HL-60 (cell line): ENCODE measurements around the gene CHCHD10.

ENCODE experiments used
- DNase-seq, 2 experiments: peaks; one replicate each; pipeline ENCODE4 v3.0.0-alpha.2; 2010 to 2020; ENCODE audit warnings: low read depth in 1 of 2, low spot score in 1 of 2
- H3K27ac ChIP-seq: fragments of 250-450 bp; sonication (Bioruptor Pico); replicated peaks from 2 replicates; pipeline ENCODE4 v1.5.1; 2020; ENCODE audit warnings: mild to moderate bottlenecking, moderate library complexity
- H3K27me3 ChIP-seq: fragments of 250-450 bp; sonication (Bioruptor Pico); 2 replicates; pipeline ENCODE4 v1.5.1; 2021; ENCODE audit warnings: mild to moderate bottlenecking, moderate library complexity; ENCODE audit not compliant: insufficient read depth, poor library complexity, severe bottlenecking
- H3K4me3 ChIP-seq: replicated peaks from 2 replicates; pipeline ENCODE4 v1.5.1; 2011; ENCODE audit warnings: mild to moderate bottlenecking, control low read depth, low read length; ENCODE audit not compliant: insufficient read depth
- GABPA ChIP-seq: IDR thresholded peaks from 2 replicates; pipeline ENCODE4 v1.6.1; 2012; ENCODE audit warnings: low read depth
- POLR2AphosphoS5 ChIP-seq: IDR thresholded peaks from 2 replicates; pipeline ENCODE4 v1.6.1; 2012; ENCODE audit warnings: low read depth
- SPI1 ChIP-seq: IDR thresholded peaks from 2 replicates; pipeline ENCODE4 v1.6.1; 2012; ENCODE audit warnings: low read depth, mild to moderate bottlenecking, borderline replicate concordance
- TF ChIP-seq, protein P1 (sequence below): IDR thresholded peaks from one replicate; pipeline ENCODE4 v1.5.1; 2011; ENCODE audit warnings: low read length, control low read depth, inconsistent platforms; ENCODE audit not compliant: insufficient read depth
- TF ChIP-seq, protein P2 (sequence below): IDR thresholded peaks from 2 replicates; pipeline ENCODE4 v1.6.1; 2012; ENCODE audit warnings: low read depth; ENCODE audit not compliant: insufficient replicate concordance

CHCHD10 gene

DNA sequence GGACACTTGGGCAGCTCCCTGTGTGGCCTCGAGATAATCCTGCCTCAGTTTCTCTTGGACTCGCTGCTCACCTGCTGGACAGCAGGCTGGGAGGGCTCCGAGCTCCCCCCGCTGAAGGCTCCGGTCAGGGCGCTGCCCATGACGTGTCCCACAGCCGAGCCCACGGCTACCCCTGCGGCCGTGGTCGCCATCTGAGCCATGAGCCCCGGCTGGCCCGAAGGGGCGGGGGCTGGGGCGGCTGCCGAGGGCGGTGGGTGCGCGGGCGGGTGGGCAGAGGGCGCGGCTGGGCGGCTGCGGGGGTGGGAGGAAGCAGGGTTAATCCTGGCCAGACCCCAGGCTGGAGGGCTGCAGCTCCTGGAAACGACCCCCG is 484 bp downstream of the CHCHD10 start:
- Histone ChIP-seq H3K4me3 (peak overlapping the region; percentile 80), H3K27me3 (peaks cover 4% of the 10 kb centered on the region), H3K27ac (peak overlapping the region; percentile 90)
- TF ChIP-seq, protein P1, sequence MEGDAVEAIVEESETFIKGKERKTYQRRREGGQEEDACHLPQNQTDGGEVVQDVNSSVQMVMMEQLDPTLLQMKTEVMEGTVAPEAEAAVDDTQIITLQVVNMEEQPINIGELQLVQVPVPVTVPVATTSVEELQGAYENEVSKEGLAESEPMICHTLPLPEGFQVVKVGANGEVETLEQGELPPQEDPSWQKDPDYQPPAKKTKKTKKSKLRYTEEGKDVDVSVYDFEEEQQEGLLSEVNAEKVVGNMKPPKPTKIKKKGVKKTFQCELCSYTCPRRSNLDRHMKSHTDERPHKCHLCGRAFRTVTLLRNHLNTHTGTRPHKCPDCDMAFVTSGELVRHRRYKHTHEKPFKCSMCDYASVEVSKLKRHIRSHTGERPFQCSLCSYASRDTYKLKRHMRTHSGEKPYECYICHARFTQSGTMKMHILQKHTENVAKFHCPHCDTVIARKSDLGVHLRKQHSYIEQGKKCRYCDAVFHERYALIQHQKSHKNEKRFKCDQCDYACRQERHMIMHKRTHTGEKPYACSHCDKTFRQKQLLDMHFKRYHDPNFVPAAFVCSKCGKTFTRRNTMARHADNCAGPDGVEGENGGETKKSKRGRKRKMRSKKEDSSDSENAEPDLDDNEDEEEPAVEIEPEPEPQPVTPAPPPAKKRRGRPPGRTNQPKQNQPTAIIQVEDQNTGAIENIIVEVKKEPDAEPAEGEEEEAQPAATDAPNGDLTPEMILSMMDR = no peak
- TF ChIP-seq GABPA = no peak
- TF ChIP-seq SPI1 = no peak
- TF ChIP-seq POLR2AphosphoS5 = no peak
- TF ChIP-seq, protein P2, sequence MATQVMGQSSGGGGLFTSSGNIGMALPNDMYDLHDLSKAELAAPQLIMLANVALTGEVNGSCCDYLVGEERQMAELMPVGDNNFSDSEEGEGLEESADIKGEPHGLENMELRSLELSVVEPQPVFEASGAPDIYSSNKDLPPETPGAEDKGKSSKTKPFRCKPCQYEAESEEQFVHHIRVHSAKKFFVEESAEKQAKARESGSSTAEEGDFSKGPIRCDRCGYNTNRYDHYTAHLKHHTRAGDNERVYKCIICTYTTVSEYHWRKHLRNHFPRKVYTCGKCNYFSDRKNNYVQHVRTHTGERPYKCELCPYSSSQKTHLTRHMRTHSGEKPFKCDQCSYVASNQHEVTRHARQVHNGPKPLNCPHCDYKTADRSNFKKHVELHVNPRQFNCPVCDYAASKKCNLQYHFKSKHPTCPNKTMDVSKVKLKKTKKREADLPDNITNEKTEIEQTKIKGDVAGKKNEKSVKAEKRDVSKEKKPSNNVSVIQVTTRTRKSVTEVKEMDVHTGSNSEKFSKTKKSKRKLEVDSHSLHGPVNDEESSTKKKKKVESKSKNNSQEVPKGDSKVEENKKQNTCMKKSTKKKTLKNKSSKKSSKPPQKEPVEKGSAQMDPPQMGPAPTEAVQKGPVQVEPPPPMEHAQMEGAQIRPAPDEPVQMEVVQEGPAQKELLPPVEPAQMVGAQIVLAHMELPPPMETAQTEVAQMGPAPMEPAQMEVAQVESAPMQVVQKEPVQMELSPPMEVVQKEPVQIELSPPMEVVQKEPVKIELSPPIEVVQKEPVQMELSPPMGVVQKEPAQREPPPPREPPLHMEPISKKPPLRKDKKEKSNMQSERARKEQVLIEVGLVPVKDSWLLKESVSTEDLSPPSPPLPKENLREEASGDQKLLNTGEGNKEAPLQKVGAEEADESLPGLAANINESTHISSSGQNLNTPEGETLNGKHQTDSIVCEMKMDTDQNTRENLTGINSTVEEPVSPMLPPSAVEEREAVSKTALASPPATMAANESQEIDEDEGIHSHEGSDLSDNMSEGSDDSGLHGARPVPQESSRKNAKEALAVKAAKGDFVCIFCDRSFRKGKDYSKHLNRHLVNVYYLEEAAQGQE = no peak
- no peak for DNase-seq

DNA sequence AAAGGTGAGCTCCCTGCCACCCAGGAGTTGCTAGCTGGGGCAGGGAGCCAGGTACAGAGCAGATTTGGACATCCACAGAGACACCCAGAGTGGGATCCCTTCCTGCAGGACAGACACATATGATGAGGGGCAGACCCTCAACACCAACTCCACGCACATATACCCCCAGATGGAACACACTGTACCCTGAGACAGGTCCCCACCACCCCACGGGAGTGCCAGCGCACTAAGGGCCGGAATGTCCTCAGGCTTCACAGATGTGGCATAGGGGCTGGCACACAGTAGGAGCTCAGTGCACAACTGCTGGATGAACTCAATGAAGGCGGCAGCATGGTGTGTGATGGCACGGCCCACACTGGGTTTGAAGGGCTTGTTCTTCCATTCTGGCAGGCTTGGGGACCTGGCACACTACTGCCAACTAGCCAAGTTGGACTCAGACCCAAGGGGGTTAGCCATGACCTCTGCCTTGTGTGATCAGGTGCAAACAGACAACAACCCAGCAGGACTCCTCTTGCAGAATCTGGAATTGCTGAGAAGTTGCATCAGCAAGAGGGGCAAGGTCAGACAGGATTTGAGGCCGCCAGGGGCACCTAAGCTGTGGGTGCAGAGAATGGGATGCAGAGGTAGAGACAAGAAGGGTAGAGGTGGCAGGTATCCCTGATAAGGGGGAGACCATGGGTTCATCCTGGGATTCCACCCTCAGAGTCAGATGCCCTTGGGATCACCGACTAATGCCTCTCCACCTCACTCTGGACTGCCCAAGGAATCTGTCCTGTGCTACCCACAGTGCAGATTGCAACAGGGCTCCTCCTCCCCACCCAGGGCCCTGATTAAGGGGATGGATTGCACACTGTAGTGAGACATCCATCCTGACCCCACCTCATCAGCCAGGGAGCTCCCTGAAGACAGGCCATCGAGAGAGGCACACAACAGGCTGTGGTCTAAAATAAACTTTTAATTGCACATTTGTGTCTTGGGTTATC is 2.6 kb downstream of the CHCHD10 start:
- no peak overlapping the region for H3K27ac ChIP-seq
- TF ChIP-seq GABPA (no peak), POLR2AphosphoS5 (peak; percentile 6; the same call in 1 of the 2 replicates), SPI1 (no peak)
- TF ChIP-seq, protein P1 = no peak
- TF ChIP-seq, protein P2 = no peak
- no peak overlapping the region for H3K4me3 ChIP-seq
- no peak for DNase-seq
- H3K27me3 ChIP-seq = no peaks in the 10 kb centered on the region

GRCh38 chr22:23763954-23764353 is 3.8 kb downstream of the CHCHD10 start:
- DNase-seq = no peak
- no peak for TF ChIP-seq SPI1
- TF ChIP-seq, protein P2 = no peak
- TF ChIP-seq, protein P1 = no peak
- TF ChIP-seq POLR2AphosphoS5 = no peak
- no peak for TF ChIP-seq GABPA
- H3K4me3 ChIP-seq = no peak overlapping the region
- no peaks in the 10 kb centered on the region for H3K27me3 ChIP-seq
- no peak overlapping the region for H3K27ac ChIP-seq
